DMS 273 treated with DMSO at 0.1 percent for 48 hours (cell line): Measurements from ENCODE around the gene ZDHHC7.

Experiments used
- DNase-seq: peaks from one replicate; lab custom pipeline; 2025; lab: John Stamatoyannopoulos, UW

ZDHHC7 gene

GRCh38 chr16:84964386-84965128 lies 46.8 kb downstream of the ZDHHC7 start:
- DNase-seq, result no peak

DNA sequence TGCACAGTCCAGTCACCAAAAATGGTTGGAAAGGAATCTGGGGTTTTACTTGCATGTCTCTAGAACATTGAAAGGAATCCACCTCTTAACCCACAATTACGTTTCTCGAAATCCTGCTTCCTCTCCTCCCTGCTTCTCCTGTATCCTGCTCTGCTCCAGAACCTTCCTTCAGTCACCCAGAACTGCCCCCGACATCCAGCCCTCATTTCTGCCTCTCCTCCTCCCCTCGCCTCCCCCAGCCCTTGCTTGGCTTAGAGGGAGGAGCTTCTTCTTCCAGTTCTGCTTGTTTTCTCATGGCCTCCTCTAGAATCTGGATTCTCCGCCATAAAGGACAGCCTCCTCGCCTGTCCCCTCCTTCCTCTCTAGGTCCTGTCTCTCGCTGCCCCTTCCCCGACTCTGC lies 48.3 kb downstream of the ZDHHC7 start:
- no peak for DNase-seq

- DNase-seq, result no peak
These were observed 50.4 kb downstream of the ZDHHC7 start for GRCh38 chr16:84960942-84961341.

DNA sequence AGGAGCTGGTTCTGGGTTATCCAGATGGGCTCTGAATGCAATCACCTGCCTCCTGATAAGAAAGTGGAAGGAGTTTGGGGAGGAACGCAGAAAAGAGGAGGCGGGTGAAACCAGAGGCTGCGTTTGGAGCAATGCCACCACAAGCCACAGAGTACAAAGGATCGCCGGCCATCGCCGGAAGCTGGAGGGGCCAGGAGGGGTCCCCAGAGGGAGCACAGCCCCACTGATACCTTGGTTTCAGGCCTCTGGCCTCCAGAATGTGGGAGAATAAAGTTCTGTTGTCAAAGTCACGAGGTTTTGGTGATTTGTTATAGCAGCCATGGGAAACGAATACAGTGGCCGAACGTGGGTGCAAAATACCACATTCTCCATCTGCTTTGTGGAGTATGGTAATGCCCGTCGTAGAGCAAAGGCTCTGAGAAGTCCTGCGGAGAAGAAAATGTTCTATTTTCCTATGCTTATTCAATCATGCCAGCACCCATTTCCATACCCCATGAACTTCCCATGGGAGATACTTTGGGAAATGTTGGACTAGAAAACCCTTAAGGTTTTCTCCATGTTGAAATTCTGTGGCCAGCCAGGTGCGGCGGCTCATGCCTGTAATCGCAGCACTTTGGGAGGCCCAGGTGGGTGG lies 51.4 kb downstream of the ZDHHC7 start:
- no peak for DNase-seq

DNA sequence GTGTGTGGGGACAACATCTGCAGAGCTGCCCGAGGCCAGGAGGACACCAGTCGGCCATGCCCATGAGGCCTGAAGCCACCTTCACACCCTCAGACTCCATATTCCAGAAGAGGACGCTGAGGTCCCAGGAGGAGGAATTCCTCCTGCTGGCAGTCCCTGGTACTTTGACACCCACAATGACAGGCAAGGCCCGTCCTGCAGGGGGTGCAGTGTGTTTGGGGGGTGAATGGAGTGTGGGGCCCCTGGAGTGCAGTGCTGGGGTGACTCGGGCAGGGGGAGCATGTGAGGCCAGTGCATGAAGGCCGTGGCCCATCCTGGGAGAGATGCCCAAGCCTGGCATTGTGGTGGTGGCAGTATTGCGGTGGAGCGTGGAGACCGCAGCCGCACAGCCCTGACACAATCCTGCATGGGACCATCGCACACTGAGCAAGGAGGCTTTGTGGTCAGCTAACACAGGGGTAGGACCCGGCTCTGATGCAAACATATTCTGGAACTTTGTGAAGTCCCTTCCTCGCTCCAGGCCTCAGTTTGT lies 52.2 kb downstream of the ZDHHC7 start:
- DNase-seq, result no peak

GRCh38 chr16:84957792-84958191 lies 53.5 kb downstream of the ZDHHC7 start:
- DNase-seq, result no peak

DNA sequence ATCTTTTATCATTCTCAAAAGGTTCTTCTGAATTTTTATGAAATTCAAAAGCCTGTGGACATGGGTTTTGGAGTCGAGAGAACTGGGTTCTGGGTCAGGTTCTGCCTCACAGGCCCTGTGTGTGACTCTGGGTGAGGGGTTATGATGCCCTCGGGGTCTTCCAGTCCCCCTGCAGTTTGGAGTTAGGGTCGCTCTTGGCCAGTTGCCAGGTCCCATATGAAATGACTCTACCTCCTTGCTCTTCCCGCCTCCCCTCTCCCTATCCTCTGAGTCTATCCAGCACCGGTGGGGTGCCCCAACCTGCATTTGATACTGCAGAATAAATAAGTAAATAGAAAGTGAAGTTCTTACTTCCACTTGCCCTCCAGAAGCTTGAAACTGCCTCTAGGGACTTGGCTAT lies 54.1 kb downstream of the ZDHHC7 start:
- DNase-seq, result no peak

DNA sequence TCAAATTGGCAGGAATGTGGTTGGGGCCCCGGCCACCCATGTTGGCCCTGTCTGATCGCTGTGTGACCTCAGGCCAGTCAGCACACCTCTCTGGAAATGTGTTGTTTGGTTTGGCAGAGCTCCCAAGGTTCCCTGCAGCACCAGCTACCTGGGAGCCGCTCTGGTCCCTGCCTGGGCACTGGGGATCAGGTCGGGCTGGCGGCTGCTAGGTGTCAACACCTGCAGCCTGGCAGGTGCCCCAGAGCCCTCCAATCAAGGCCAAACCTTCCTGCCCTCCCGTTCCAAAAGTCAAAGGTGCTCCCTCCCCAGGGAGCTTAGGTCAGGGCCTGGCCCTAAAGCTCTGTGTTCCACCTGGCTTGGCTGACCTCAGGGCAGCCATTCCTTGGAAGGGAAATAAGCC lies 55.9 kb downstream of the ZDHHC7 start:
- no peak for DNase-seq

GRCh38 chr16:84953190-84953746 lies 58.1 kb downstream of the ZDHHC7 start:
- DNase-seq, result no peak

DNA sequence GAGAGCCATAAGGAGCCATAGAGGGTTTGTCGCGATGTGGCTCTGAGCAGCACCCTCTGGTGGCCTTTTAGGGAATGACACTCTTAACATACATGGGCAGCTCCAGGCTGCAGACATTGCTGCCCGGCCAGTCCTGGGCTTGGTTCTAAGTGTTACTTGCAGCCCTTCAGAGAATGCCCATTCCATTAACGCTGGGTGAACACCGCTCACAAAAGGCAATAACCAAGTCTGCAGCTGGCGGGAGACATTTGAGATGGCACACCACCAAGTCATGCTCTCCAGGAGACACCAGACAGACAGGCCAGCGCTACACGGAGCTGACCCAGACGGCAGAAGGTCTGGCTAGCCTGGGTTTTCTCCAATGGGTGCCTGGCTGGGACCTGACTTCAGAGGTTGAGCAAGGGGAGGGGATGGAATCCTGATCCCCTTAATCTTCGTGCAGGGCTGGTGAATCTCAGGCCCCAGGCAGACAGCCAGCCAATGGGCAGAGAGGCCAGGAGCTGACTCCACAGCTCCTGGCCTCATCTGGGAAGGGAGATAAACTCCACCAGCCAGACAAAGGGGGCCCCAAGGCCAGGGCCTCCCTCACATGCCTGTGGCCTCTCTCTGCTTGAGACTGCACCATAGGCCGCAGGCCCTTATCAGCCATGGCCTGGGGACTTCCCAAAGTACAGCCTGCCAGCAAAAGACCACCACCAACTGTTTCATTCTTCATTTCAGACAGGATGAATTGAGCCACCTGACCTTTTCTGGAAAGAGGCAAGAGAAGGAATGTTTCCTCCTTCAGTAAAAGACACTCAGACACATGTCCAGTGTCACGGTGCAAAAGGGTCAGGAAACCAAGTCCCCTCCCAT lies 58.8 kb downstream of the ZDHHC7 start:
- peak; percentile 56 for DNase-seq

- no peak for DNase-seq
These were observed 60.4 kb downstream of the ZDHHC7 start for GRCh38 chr16:84950906-84951305.

DNA sequence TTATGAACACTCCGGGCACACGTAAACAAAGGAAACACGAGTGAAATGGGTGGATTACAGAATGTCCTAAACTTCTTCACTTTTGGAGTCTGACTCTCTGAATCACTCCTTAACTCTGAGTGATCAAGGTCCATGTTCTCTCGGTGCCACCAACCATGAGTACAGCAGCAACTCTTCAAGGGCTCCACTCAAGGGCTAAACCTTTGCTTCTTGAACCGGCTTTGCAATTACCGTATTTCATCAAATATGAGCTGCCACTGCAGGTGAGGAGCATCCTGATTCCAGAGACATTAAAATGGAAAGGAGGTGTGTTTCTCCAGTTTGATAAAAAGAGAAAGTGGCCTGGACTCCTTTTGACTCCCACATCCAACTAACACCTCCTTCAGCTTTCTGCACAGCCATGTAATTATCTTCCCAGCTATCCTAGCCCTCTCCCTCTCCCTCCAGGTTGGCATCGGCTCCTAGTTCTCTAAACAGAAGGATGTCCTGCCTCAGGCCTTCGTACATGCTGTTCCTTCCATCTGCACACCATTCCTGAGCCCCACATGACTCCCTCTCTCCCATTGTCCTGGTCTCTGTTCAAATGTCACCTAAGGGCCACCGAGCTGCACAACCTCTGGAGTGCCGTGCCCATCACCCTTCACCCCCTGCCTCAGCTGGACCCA lies 61.4 kb downstream of the ZDHHC7 start:
- no peak for DNase-seq

DNA sequence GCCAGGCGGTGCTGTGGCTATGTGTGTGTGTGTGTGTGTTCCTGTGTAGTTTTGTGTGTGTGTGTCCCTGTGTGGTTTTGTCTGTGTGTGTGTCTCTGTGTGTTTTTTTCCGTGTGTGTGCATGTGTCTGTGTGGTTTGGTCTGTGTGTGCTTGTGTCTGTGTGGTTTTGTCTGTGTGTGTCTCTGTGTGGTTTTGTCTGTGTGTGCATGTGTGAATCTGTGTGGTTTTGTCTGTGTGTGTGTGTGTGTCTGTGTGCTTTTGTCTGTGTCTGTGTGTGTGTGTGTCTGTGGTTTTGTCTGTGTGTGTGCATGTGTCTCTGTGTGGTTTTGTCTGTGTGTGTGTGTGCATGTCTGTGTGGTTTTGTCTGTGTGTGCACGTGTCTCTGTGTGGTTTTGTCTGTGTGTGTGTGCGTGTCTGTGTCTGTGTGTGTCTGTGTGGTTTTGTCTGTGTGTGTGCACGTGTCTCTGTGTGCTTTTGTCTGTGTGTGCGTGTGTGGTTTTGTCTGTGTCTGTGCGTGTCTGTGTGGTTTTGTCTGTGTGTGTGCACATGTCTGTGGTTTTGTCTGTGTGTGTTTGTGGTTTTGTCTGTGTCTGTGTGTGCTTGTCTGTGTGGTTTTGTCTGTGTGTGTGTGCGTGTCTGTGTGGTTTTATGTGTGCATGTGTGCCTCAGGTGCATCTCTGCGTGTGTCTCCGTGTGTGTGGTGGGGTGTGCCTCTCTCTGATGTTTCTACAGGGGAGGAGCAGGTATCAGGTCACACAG lies 62.3 kb downstream of the ZDHHC7 start:
- DNase-seq, result no peak

GRCh38 chr16:84947996-84948850 lies 63.1 kb downstream of the ZDHHC7 start:
- DNase-seq, result no peak

DNA sequence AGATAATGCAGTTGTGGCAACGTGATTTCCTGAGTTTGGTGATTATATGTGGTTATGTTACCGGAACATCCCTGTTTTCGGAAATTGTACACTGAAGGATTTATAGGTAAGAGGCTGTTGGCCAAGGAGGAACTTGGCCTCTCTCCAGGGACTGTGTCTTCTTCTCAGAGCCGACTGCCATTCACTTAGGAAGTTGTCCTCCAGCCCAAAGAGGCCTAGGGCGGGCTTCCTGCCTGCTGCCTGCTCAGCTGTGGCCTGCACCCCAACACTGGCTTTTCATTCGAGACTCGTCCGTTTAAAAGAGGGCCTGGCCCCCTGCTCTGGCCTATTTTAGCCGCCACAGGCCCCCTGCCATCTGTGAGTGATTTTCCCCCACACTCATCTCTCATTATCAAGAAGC lies 64.3 kb downstream of the ZDHHC7 start:
- DNase-seq, result no peak

- no peak for DNase-seq
These were observed 67.7 kb downstream of the ZDHHC7 start for GRCh38 chr16:84943620-84944019.

DNA sequence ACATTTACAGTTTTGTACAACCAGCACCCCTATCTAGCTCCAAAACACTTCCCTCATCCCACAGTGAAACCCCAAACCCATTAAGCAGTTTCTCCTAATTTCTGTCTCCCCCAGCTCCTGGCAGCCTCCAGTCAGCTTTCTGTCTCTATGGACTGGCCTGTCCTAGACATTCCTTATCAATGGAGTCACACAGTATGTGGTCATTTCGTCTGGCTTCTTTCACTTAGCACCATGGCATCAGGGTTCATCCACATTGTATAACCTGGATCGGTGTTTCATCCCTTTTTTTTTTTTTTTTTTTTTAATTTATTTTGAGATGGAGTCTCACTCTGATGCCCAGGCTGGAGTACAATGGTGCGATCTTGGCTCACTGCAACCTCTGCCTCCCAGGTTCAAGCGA lies 68.5 kb downstream of the ZDHHC7 start:
- DNase-seq, result no peak

- no peak for DNase-seq
These were observed 69.4 kb downstream of the ZDHHC7 start for GRCh38 chr16:84941921-84942320.

- DNase-seq, result no peak
These were observed 70.4 kb downstream of the ZDHHC7 start for GRCh38 chr16:84940670-84941551.
